H1 (cell line): ENCODE data around the gene DDX4. TPM values are rescaled to one million over a fixed set of nuclear protein-coding genes. Genes with fewer than 3 reads are reported as not detected.

ENCODE experiments used
- CTCF ChIA-PET: fragments of 300-600 bp; sonication (Branson Sonifier 250); formaldehyde crosslinking; loops from one replicate; lab custom pipeline; 2021; ENCODE audit not compliant: partially characterized antibody; lab: Charles Lee
- POLR2A ChIA-PET: fragments of 300-600 bp; sonication (Branson Sonifier 250); formaldehyde crosslinking; loops from one replicate; lab custom pipeline; 2021; ENCODE audit warnings: inconsistent platforms; ENCODE audit not compliant: partially characterized antibody; lab: Charles Lee
- DNase-seq, 2 experiments: peaks; one replicate each; pipeline versions ENCODE4 v3.0.0 to v3.0.0-alpha.2; 2010 to 2022; ENCODE audit warnings: low spot score in 2 of 2, low read depth in 1 of 2, mixed read lengths in 1 of 2
- FAIRE-seq: peaks from 2 replicates; lab custom pipeline; 2011; peaks lifted over from hg19 to GRCh38; lab: Jason Lieb, UNC
- H2AFZ ChIP-seq: 2 replicates; pipeline ENCODE4 v1.8.1; 2012; ENCODE audit warnings: low read length, inconsistent platforms
- H2AK5ac ChIP-seq: 2 replicates; pipeline ENCODE4 v1.6.1; 2013; ENCODE audit warnings: low read depth, low read length
- H2BK120ac ChIP-seq: replicated peaks from 2 replicates; pipeline ENCODE3; 2013; ENCODE audit warnings: low read depth, low read length, inconsistent platforms
- H2BK12ac ChIP-seq: 2 replicates; pipeline ENCODE4 v1.6.1; 2013; ENCODE audit warnings: low read depth, low read length
- H2BK15ac ChIP-seq: 2 replicates; pipeline ENCODE4 v1.6.1; 2013; ENCODE audit warnings: low read length
- H2BK20ac ChIP-seq: 2 replicates; pipeline ENCODE4 v1.6.1; 2013; ENCODE audit warnings: low read length
- H2BK5ac ChIP-seq: 2 replicates; pipeline ENCODE4 v1.6.1; 2013; ENCODE audit warnings: low read depth, low read length
- H3K14ac ChIP-seq: 2 replicates; pipeline ENCODE4 v1.6.1; 2013; ENCODE audit warnings: inconsistent platforms; ENCODE audit not compliant: insufficient read length
- H3K18ac ChIP-seq: 2 replicates; pipeline ENCODE4 v1.6.1; 2013; ENCODE audit warnings: low read length; ENCODE audit errors: extremely low read depth
- H3K23ac ChIP-seq: 2 replicates; pipeline ENCODE4 v1.6.1; 2013; ENCODE audit warnings: inconsistent platforms; ENCODE audit not compliant: insufficient read length
- H3K23me2 ChIP-seq: 2 replicates; pipeline ENCODE4 v1.6.1; 2013; ENCODE audit warnings: low read depth, low read length
- H3K27ac ChIP-seq: 2 replicates; pipeline ENCODE4 v1.6.1; 2011; ENCODE audit warnings: low read depth, low read length, inconsistent platforms
- H3K27me3 ChIP-seq, 4 experiments: replicated peaks in 1 of 4; 1 replicate in 1 of 4; 2 replicates in 3 of 4; pipeline versions ENCODE4 v1.6.1 to v1.8.1; 2011 to 2013; ENCODE audit warnings: low read length in 3 of 4, mild to moderate bottlenecking in 3 of 4, inconsistent platforms in 2 of 4, mixed read lengths in 2 of 4, moderate library complexity in 1 of 4; ENCODE audit not compliant: control insufficient read depth in 3 of 4, insufficient read depth in 3 of 4; ENCODE audit errors: extremely low read depth in 1 of 4
- H3K36me3 ChIP-seq, 4 experiments: 2 replicates each; pipeline versions ENCODE4 v1.6.1 to v1.8.1; 2011 to 2013; ENCODE audit warnings: mild to moderate bottlenecking in 4 of 4, low read length in 3 of 4, moderate library complexity in 2 of 4, control low read depth in 1 of 4, inconsistent platforms in 1 of 4; ENCODE audit not compliant: insufficient read depth in 4 of 4, control insufficient read depth in 2 of 4
- H3K4ac ChIP-seq: replicated peaks from 2 replicates; pipeline ENCODE3; 2013; ENCODE audit warnings: low read length, low read depth, mixed read lengths, inconsistent platforms; ENCODE audit not compliant: insufficient read length
- H3K4me1 ChIP-seq, 4 experiments: replicated peaks in 1 of 4; 1 replicate in 1 of 4; 2 replicates in 3 of 4; pipeline versions ENCODE4 v1.6.1 to v1.8.1; 2011 to 2013; ENCODE audit warnings: low read length in 3 of 4, inconsistent platforms in 2 of 4, mixed read lengths in 1 of 4; ENCODE audit not compliant: insufficient read depth in 4 of 4, control insufficient read depth in 3 of 4
- H3K4me2 ChIP-seq, 2 experiments: 2 replicates each; pipeline versions ENCODE4 v1.6.1 to v1.8.1; 2011 to 2013; ENCODE audit warnings: low read depth in 2 of 2, low read length in 2 of 2, control low read depth in 1 of 2, inconsistent platforms in 1 of 2, mild to moderate bottlenecking in 1 of 2; ENCODE audit not compliant: insufficient read depth in 1 of 2
- H3K4me3 ChIP-seq, 4 experiments: fragments of 200-600, 300-600 bp in 1 of 4; sonication (generic), shearing (Covaris generic), sonication (Bioruptor Twin) in 1 of 4; 2 replicates each; pipeline versions ENCODE4 v1.5.1 to v1.8.1; 2011 to 2016; ENCODE audit warnings: low read length in 4 of 4, low read depth in 3 of 4, control low read depth in 2 of 4, inconsistent platforms in 2 of 4, mild to moderate bottlenecking in 2 of 4, mixed read lengths in 1 of 4, moderate library complexity in 1 of 4; ENCODE audit not compliant: insufficient read depth in 2 of 4; ENCODE audit errors: extremely low read depth in 1 of 4
- H3K56ac ChIP-seq: replicated peaks from 2 replicates; pipeline ENCODE3; 2013; ENCODE audit warnings: low read depth, mild to moderate bottlenecking, mixed read lengths, low read length, inconsistent platforms; ENCODE audit not compliant: insufficient read length
- H3K79me1 ChIP-seq: 2 replicates; pipeline ENCODE4 v1.6.1; 2013; ENCODE audit warnings: low read depth, low read length, control low read depth
- H3K79me2 ChIP-seq, 2 experiments: 2 replicates each; pipeline versions ENCODE4 v1.6.1 to v1.8.1; 2012 to 2013; ENCODE audit warnings: low read length in 2 of 2, mild to moderate bottlenecking in 2 of 2, inconsistent platforms in 1 of 2; ENCODE audit not compliant: insufficient read depth in 2 of 2, control insufficient read depth in 1 of 2
- H3K9ac ChIP-seq, 4 experiments: replicated peaks in 1 of 4; 1 replicate in 1 of 4; 2 replicates in 3 of 4; pipeline versions ENCODE4 v1.6.1 to v1.8.1; 2011 to 2013; ENCODE audit warnings: low read depth in 3 of 4, low read length in 3 of 4, control low read depth in 2 of 4, mild to moderate bottlenecking in 2 of 4, moderate library complexity in 2 of 4, inconsistent platforms in 1 of 4; ENCODE audit errors: extremely low read depth in 1 of 4
- H3K9me3 ChIP-seq, 2 experiments: 2 replicates each; pipeline versions ENCODE4 v1.6.1 to v1.8.1; 2012 to 2013; ENCODE audit warnings: mild to moderate bottlenecking in 2 of 2, moderate library complexity in 2 of 2, control low read depth in 1 of 2, inconsistent platforms in 1 of 2, low read depth in 1 of 2, low read length in 1 of 2, mixed read lengths in 1 of 2; ENCODE audit not compliant: insufficient read depth in 2 of 2
- H4K20me1 ChIP-seq, 2 experiments: replicated peaks in 1 of 2; 2 replicates each; pipeline versions ENCODE3 to v1.8.1; 2011 to 2013; ENCODE audit warnings: inconsistent platforms in 2 of 2, low read length in 2 of 2, mild to moderate bottlenecking in 1 of 2; ENCODE audit not compliant: insufficient read depth in 2 of 2, control insufficient read depth in 1 of 2
- H4K5ac ChIP-seq: 2 replicates; pipeline ENCODE4 v1.6.1; 2013; ENCODE audit warnings: low read length, low read depth, mixed read lengths, inconsistent platforms; ENCODE audit not compliant: insufficient read length
- H4K8ac ChIP-seq: 2 replicates; pipeline ENCODE4 v1.8.0; 2013; ENCODE audit warnings: mild to moderate bottlenecking, moderate library complexity, low read length, inconsistent platforms; ENCODE audit not compliant: insufficient read depth; ENCODE audit errors: extremely low read depth
- H4K91ac ChIP-seq: replicated peaks from 2 replicates; pipeline ENCODE3; 2013; ENCODE audit warnings: low read length, mixed read lengths, inconsistent platforms; ENCODE audit not compliant: insufficient read length
- BACH1 ChIP-seq: IDR thresholded peaks from 2 replicates; pipeline ENCODE4 v1.6.1; 2012; ENCODE audit warnings: low read length, improper control_type of control experiment
- BCL11A ChIP-seq, 2 experiments: IDR thresholded peaks; one replicate each; pipeline ENCODE4 v1.6.1; 2011; ENCODE audit warnings: low read depth in 2 of 2, low read length in 2 of 2, mild to moderate bottlenecking in 2 of 2
- BRCA1 ChIP-seq: IDR thresholded peaks from 2 replicates; pipeline ENCODE4 v1.6.1; 2012; ENCODE audit warnings: low read depth, low read length, improper control_type of control experiment
- CTCF ChIP-seq, 3 experiments: IDR thresholded peaks; 1 replicate in 2 of 3; 2 replicates in 1 of 3; pipeline versions ENCODE4 v1.5.1 to v1.6.1; 2011; ENCODE audit warnings: low read length in 3 of 3, mild to moderate bottlenecking in 3 of 3, inconsistent platforms in 2 of 3, low read depth in 1 of 3, moderate library complexity in 1 of 3; ENCODE audit not compliant: insufficient read depth in 1 of 3; ENCODE audit errors: control extremely low read depth in 1 of 3
- GTF2F1 ChIP-seq: IDR thresholded peaks from 2 replicates; pipeline ENCODE4 v1.6.1; 2012; ENCODE audit warnings: low read depth, low read length, improper control_type of control experiment, borderline replicate concordance
- KDM1A ChIP-seq: fragments of 200-600, 300-600 bp; sonication (generic); IDR thresholded peaks from 2 replicates; pipeline ENCODE4 v1.7.1; 2016; ENCODE audit warnings: mild to moderate bottlenecking, low read length, borderline replicate concordance
- POLR2A ChIP-seq, 2 experiments: IDR thresholded peaks; 1 replicate in 1 of 2; 2 replicates in 1 of 2; pipeline ENCODE4 v1.6.1; 2011; ENCODE audit warnings: low read depth in 2 of 2, low read length in 2 of 2, mild to moderate bottlenecking in 2 of 2; ENCODE audit errors: control extremely low read depth in 1 of 2
- RNF2 ChIP-seq: fragments of 200-900, 300-1000 bp; sonication (generic); IDR thresholded peaks from 2 replicates; pipeline ENCODE4 v1.7.1; 2016; ENCODE audit warnings: borderline replicate concordance, low read depth, mild to moderate bottlenecking, antibody characterized with exemption, low read length; ENCODE audit not compliant: poor library complexity, severe bottlenecking; ENCODE audit errors: missing control alignments
- SUZ12 ChIP-seq: fragments of 200-600 bp; sonication (generic); IDR thresholded peaks from 2 replicates; pipeline ENCODE4 v1.6.1; 2012; ENCODE audit warnings: mild to moderate bottlenecking, inconsistent platforms, low read length, moderate library complexity, mixed read lengths
- TCF12 ChIP-seq: IDR thresholded peaks from 2 replicates; pipeline ENCODE4 v1.6.1; 2011; ENCODE audit warnings: low read depth, mild to moderate bottlenecking, low read length
- YY1 ChIP-seq: IDR thresholded peaks from 2 replicates; pipeline ENCODE4 v1.6.1; 2011; ENCODE audit warnings: low read depth, mild to moderate bottlenecking, low read length
- WGBS, 2 experiments: shearing (Covaris generic) in 1 of 2; methylation state at CpG; one replicate each; pipeline versions ENCODE4 v1.1.6 to v1.1.7; 2013 to 2015; ENCODE audit warnings: low lambda C conversion rate in 2 of 2, mixed read lengths in 2 of 2, inconsistent platforms in 1 of 2, low coverage in 1 of 2, missing lambda C conversion rate in 1 of 2; ENCODE audit not compliant: insufficient replicate concordance in 2 of 2, insufficient coverage in 1 of 2, insufficient read length in 1 of 2; ENCODE audit errors: extremely low coverage in 1 of 2, missing lambda C conversion rate in 1 of 2; 5-methylcytosine and 5-hydroxymethylcytosine counted together
- polyA plus RNA-seq, 7 experiments: library from polyadenylated mRNA; depleted of rRNA in 3 of 7; stranded (reverse) in 5 of 7; unstranded in 2 of 7; fragments of >200 nt in 5 of 7; fragments of 200-250 nt in 2 of 7; gene quantifications; 1 replicate in 5 of 7; 2 replicates in 1 of 7; 4 replicates in 1 of 7; pipeline versions ENCODE4 v1.2.1 to v1.2.3, GENCODE V29; 2011 to 2013; ENCODE audit warnings: missing spikeins in 2 of 7, mixed read lengths in 2 of 7
- total RNA-seq: library from RNA; stranded (reverse); fragmentation: NEBNext Ultra II Directional; extraction: Animal tissue kit (Norgen Biotek cat#: 25700); gene quantifications from 2 replicates; pipeline ENCODE4 v1.2.1, GENCODE V29; 2021

DDX4 gene
- total and polyA plus RNA-seq, 2 of the 8 experiments (the other 6 are each of a cell fraction or from before 2014, with no cell fraction given), result 0.15 TPM; not detected in 1

GRCh38 chr5:55758714-55759113 lies 20.9 kb downstream of the DDX4 start:
- no peak for DNase-seq
- Histone ChIP-seq H4K8ac (no peak overlapping the region), H3K23ac (no peak overlapping the region), H3K9me3 (no peaks in the 10 kb centered on the region), H3K9ac (no peak overlapping the region), H4K5ac (no peak overlapping the region), H2BK20ac (no peak overlapping the region), H2BK5ac (no peak overlapping the region), H2AK5ac (no peak overlapping the region), H3K14ac (no peak overlapping the region), H3K36me3 (no peaks in the 10 kb centered on the region), H3K4ac (no peak overlapping the region), H3K79me2 (no peaks in the 10 kb centered on the region), H3K4me1 (no peaks in the 10 kb centered on the region), H2AFZ (no peak overlapping the region), H2BK12ac (no peak overlapping the region), H3K4me3 (no peak overlapping the region), H3K27ac (no peak overlapping the region), H3K4me2 (no peak overlapping the region), H4K20me1 (no peaks in the 10 kb centered on the region), H3K27me3 (no peaks in the 10 kb centered on the region), H2BK15ac (no peak overlapping the region), H3K56ac (no peak overlapping the region), H3K18ac (no peak overlapping the region), H4K91ac (no peak overlapping the region), H2BK120ac (no peak overlapping the region), H3K23me2 (peaks cover 1% of the 10 kb centered on the region; the same call in 1 of the 2 replicates), H3K79me1 (no peaks in the 10 kb centered on the region)
- ChIA-PET POLR2A (no interaction called here), CTCF (interaction anchor here (0.6 to 1.1 kb wide), 2 partner anchors 9 to 426 kb away, joined by 3 read pairs; no protein-coding TSS in a partner anchor)
- TF ChIP-seq BCL11A (IDR thresholded peaks at IDR 0.05; ENCODE audit: low read depth in 2 of 2, low read length in 2 of 2) (no peak), GTF2F1 (no peak), BACH1 (no peak), POLR2A (IDR thresholded peaks at IDR 0.05; ENCODE audit: control extremely low read depth in 1 of 2, low read depth in 2 of 2, low read length in 2 of 2) (no peak), BRCA1 (no peak), YY1 (no peak), TCF12 (no peak), SUZ12 (no peak), RNF2 (no peak), KDM1A (no peak), CTCF (IDR thresholded peaks at IDR 0.05; ENCODE audit: control extremely low read depth in 1 of 3, insufficient read depth in 1 of 3, low read depth in 1 of 3, low read length in 3 of 3) (no peak)
- no peak for FAIRE-seq
- WGBS, 2 experiments, result 92% methylated on average over 2 of the region's 2 CpGs; no CpG with 5 or more reads in 1 of the 2 experiments
